Neural cell (in vitro differentiated cells): ENCODE measurements around the gene BMAL1. TPM values are rescaled to one million over a fixed set of nuclear protein-coding genes. Genes with fewer than 3 reads are reported as not detected.

Experiments
- H2AFZ ChIP-seq: fragments of 200-600, 300-800 bp; sonication (generic), shearing (Covaris generic); 2 replicates; pipeline ENCODE4 v1.6.0; 2014; ENCODE audit warnings: low read depth, mild to moderate bottlenecking, antibody characterized with exemption, low read length, moderate library complexity
- H3F3A ChIP-seq: fragments of 200-600 bp; shearing (Covaris generic); 2 replicates; pipeline ENCODE4 v1.6.1; 2016; ENCODE audit warnings: mild to moderate bottlenecking, moderate library complexity, mixed read lengths, antibody characterized with exemption, low read length; ENCODE audit not compliant: insufficient read depth, poor library complexity, severe bottlenecking
- H3K27ac ChIP-seq: fragments of 200-600, 300-800 bp; sonication (generic), shearing (Covaris generic); 2 replicates; pipeline ENCODE4 v1.5.1; 2014; ENCODE audit warnings: mild to moderate bottlenecking, low read length, moderate library complexity
- H3K27me3 ChIP-seq: fragments of 300-800, 200-600 bp; sonication (generic), shearing (Covaris generic); 2 replicates; pipeline ENCODE4 v1.6.0; 2014; ENCODE audit warnings: mild to moderate bottlenecking, low read depth, low read length, moderate library complexity; ENCODE audit not compliant: insufficient read depth
- H3K36me3 ChIP-seq: fragments of 300-800, 200-600 bp; sonication (generic), shearing (Covaris generic); 2 replicates; pipeline ENCODE4 v1.5.1; 2014; ENCODE audit warnings: mild to moderate bottlenecking, antibody characterized with exemption, low read length, moderate library complexity; ENCODE audit not compliant: insufficient read depth
- H3K4me2 ChIP-seq: fragments of 300-800, 200-600 bp; sonication (generic), shearing (Covaris generic); 2 replicates; pipeline ENCODE4 v1.6.0; 2014; ENCODE audit warnings: mild to moderate bottlenecking, low read length
- H3K4me3 ChIP-seq: fragments of 300-800, 200-600 bp; sonication (generic), shearing (Covaris generic); 2 replicates; pipeline ENCODE4 v1.5.1; 2014; ENCODE audit warnings: mild to moderate bottlenecking, low read length, moderate library complexity
- H3K79me2 ChIP-seq: fragments of 200-600 bp; shearing (Covaris generic); replicated peaks from 2 replicates; pipeline ENCODE4 v1.6.0; 2014; ENCODE audit warnings: mild to moderate bottlenecking, low read length, moderate library complexity; ENCODE audit not compliant: insufficient read depth
- H3K9ac ChIP-seq: fragments of 300-800, 200-600 bp; sonication (generic), shearing (Covaris generic); 2 replicates; pipeline ENCODE4 v1.6.1; 2016; ENCODE audit warnings: mild to moderate bottlenecking, low read length, mixed read lengths
- H3K9me2 ChIP-seq: fragments of 200-600 bp; shearing (Covaris generic); 2 replicates; pipeline ENCODE4 v1.6.1; 2016; ENCODE audit warnings: mild to moderate bottlenecking, low read length, mixed read lengths; ENCODE audit not compliant: insufficient read depth
- H3K9me3 ChIP-seq: fragments of 200-600, 300-800 bp; sonication (generic), shearing (Covaris generic); 2 replicates; pipeline ENCODE4 v1.6.1; 2016; ENCODE audit warnings: mild to moderate bottlenecking, mixed run types, low read length, moderate library complexity, mixed read lengths
- H4K20me1 ChIP-seq: fragments of 200-600 bp; shearing (Covaris generic); 2 replicates; pipeline ENCODE4 v1.6.1; 2016; ENCODE audit warnings: mild to moderate bottlenecking, mixed run types; ENCODE audit not compliant: insufficient read depth
- EP300 ChIP-seq: fragments of 450-650 bp; conservative IDR thresholded peaks from 2 replicates; pipeline ENCODE4 v1.6.1; 2014; ENCODE audit warnings: antibody characterized with exemption, mild to moderate bottlenecking, moderate library complexity; ENCODE audit not compliant: poor library complexity, severe bottlenecking
- EZH2 ChIP-seq: fragments of 200-600, 300-800 bp; shearing (Covaris generic), sonication (generic); IDR thresholded peaks from 2 replicates; pipeline ENCODE4 v1.6.1; 2014; ENCODE audit warnings: antibody characterized with exemption, low read length, borderline replicate concordance, mild to moderate bottlenecking; ENCODE audit not compliant: insufficient read depth, poor library complexity, severe bottlenecking
- MXI1 ChIP-seq: fragments of 450-650 bp; conservative IDR thresholded peaks from 2 replicates; pipeline ENCODE4 v1.6.1; 2014; ENCODE audit warnings: antibody characterized with exemption, mild to moderate bottlenecking; ENCODE audit not compliant: poor library complexity, severe bottlenecking
- POLR2AphosphoS5 ChIP-seq: IDR thresholded peaks from 2 replicates; pipeline ENCODE4 v1.6.1; 2012
- RAD21 ChIP-seq: fragments of 450-650 bp; conservative IDR thresholded peaks from 2 replicates; pipeline ENCODE4 v1.6.1; 2014; ENCODE audit warnings: antibody characterized with exemption, mild to moderate bottlenecking, moderate library complexity
- REST ChIP-seq: IDR thresholded peaks from 2 replicates; pipeline ENCODE4 v1.6.1; 2012; ENCODE audit warnings: borderline replicate concordance
- SMC3 ChIP-seq: fragments of 450-650 bp; conservative IDR thresholded peaks from 2 replicates; pipeline ENCODE4 v1.6.1; 2014; ENCODE audit warnings: antibody characterized with exemption, mild to moderate bottlenecking, moderate library complexity; ENCODE audit not compliant: poor library complexity
- TAF1 ChIP-seq: IDR thresholded peaks from 2 replicates; pipeline ENCODE4 v1.6.1; 2012; ENCODE audit warnings: low read depth
- polyA plus RNA-seq: library from polyadenylated mRNA; depleted of rRNA; stranded (reverse); fragments of >200 nt; gene quantifications from 2 replicates; pipeline ENCODE4 v1.2.3, GENCODE V29; 2014
- TF ChIP-seq, protein P1 (sequence below): fragments of 450-650 bp; IDR thresholded peaks from 2 replicates; pipeline ENCODE4 v1.5.1; 2014; ENCODE audit warnings: antibody characterized with exemption, mild to moderate bottlenecking, moderate library complexity; ENCODE audit not compliant: poor library complexity, severe bottlenecking

BMAL1 gene
- polyA plus RNA-seq, 1 donor from 2014 or later, result 17.1 TPM

DNA sequence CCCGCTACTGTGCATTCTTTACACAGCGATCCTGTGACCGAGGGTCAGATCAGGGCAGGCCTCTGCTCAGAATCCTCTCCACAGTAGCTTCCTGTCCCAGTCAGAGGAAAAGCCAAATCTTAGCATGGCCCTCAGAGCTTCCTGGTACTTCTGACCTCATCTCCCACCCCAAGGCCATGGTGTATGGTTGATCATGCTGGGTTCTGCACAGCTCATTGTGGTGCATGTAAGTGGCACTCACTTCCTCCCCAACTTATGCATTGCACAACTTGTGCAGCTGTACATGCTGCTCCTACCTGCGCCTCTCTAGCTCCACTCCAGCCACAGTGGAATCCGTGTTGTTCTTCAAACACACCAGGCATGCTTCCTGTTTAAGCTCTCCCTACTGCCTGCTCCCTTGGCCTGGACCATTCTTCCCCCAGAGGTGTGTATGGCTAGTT lies 20.3 kb downstream of the BMAL1 start:
- H3F3A ChIP-seq, result no peaks in the 10 kb centered on the region
- H3K27ac ChIP-seq, result no peak overlapping the region
- H3K9me2 ChIP-seq, result no peaks in the 10 kb centered on the region
- H2AFZ ChIP-seq, result no peak overlapping the region
- no peaks in the 10 kb centered on the region for H3K9me3 ChIP-seq
- H3K4me2 ChIP-seq, result no peak overlapping the region
- no peaks in the 10 kb centered on the region for H3K27me3 ChIP-seq
- TF ChIP-seq EP300 (no peak), EZH2 (no peak), MXI1 (no peak), SMC3 (no peak)
- TF ChIP-seq, protein P1, sequence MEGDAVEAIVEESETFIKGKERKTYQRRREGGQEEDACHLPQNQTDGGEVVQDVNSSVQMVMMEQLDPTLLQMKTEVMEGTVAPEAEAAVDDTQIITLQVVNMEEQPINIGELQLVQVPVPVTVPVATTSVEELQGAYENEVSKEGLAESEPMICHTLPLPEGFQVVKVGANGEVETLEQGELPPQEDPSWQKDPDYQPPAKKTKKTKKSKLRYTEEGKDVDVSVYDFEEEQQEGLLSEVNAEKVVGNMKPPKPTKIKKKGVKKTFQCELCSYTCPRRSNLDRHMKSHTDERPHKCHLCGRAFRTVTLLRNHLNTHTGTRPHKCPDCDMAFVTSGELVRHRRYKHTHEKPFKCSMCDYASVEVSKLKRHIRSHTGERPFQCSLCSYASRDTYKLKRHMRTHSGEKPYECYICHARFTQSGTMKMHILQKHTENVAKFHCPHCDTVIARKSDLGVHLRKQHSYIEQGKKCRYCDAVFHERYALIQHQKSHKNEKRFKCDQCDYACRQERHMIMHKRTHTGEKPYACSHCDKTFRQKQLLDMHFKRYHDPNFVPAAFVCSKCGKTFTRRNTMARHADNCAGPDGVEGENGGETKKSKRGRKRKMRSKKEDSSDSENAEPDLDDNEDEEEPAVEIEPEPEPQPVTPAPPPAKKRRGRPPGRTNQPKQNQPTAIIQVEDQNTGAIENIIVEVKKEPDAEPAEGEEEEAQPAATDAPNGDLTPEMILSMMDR, result no peak
- H3K79me2 ChIP-seq, result no peaks in the 10 kb centered on the region
- H3K9ac ChIP-seq, result no peak overlapping the region
- H3K36me3 ChIP-seq, result no peaks in the 10 kb centered on the region
- no peak overlapping the region for H3K4me3 ChIP-seq
- no peaks in the 10 kb centered on the region for H4K20me1 ChIP-seq

DNA sequence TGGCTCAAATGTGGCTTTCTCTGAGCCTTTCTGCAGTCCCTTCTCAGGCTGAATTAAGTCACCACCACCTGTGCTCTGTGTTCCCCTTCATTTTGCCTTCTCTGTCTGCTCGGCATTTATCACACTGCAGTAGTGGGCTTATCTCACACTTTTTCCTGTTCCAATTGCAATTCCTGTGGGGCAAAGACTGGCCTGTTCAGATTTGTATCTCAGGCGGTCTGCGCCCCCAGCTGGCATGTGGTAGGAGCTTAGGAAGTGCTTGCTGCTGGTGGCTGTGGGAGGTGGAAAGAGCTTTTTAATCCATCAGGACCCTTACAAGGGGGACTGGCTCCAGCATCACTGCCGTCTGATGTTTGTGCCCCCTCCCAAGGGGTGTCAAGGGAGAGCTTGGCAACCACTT lies 21.2 kb downstream of the BMAL1 start:
- no peak overlapping the region for H3K9ac ChIP-seq
- no peak overlapping the region for H3K4me3 ChIP-seq
- no peaks in the 10 kb centered on the region for H3K9me2 ChIP-seq
- TF ChIP-seq RAD21 (no peak), REST (no peak), MXI1 (no peak)
- no peak overlapping the region for H2AFZ ChIP-seq
- H3K36me3 ChIP-seq, result no peaks in the 10 kb centered on the region
- no peaks in the 10 kb centered on the region for H3F3A ChIP-seq
- H3K4me2 ChIP-seq, result no peak overlapping the region
- H3K27ac ChIP-seq, result no peak overlapping the region
- no peaks in the 10 kb centered on the region for H4K20me1 ChIP-seq
- H3K9me3 ChIP-seq, result no peaks in the 10 kb centered on the region
- no peaks in the 10 kb centered on the region for H3K79me2 ChIP-seq
- H3K27me3 ChIP-seq, result no peaks in the 10 kb centered on the region

- no peaks in the 10 kb centered on the region for H4K20me1 ChIP-seq
- no peaks in the 10 kb centered on the region for H3F3A ChIP-seq
- H3K36me3 ChIP-seq, result no peaks in the 10 kb centered on the region
- H3K4me3 ChIP-seq, result no peak overlapping the region
- H3K4me2 ChIP-seq, result no peak overlapping the region
- H2AFZ ChIP-seq, result no peak overlapping the region
- no peak overlapping the region for H3K9ac ChIP-seq
- TF ChIP-seq RAD21 (no peak), EZH2 (no peak), TAF1 (no peak), MXI1 (no peak), EP300 (no peak), POLR2AphosphoS5 (no peak), REST (no peak), SMC3 (no peak)
- TF ChIP-seq, protein P1, result no peak
- H3K9me3 ChIP-seq, result no peaks in the 10 kb centered on the region
- no peaks in the 10 kb centered on the region for H3K9me2 ChIP-seq
- no peaks in the 10 kb centered on the region for H3K79me2 ChIP-seq
- H3K27me3 ChIP-seq, result no peaks in the 10 kb centered on the region
- no peak overlapping the region for H3K27ac ChIP-seq
Measured at GRCh38 chr11:13301522-13301921, 23.9 kb downstream of the BMAL1 start.
